Heart right ventricle (tissue), 16 donors: ENCODE data around the gene BTBD9. TPM values are rescaled to one million over a fixed set of nuclear protein-coding genes. Genes with fewer than 3 reads are reported as not detected.

Source experiments
- ATAC-seq, 8 donors: fragments of 200-7000 bp; cut with Tn5 transposase; one replicate each; pipeline ENCODE4 v1.9.1; 2020; ENCODE audit warnings: mild to moderate bottlenecking in 8 of 8, moderate library complexity in 8 of 8, moderate number of reproducible peaks in 1 of 8
- DNase-seq, 2 donors: peaks; one replicate each; pipeline ENCODE4 v3.0.0-alpha.2; 2020
- H3K27ac ChIP-seq, 10 donors: fragments of 200-600 bp; sonication (generic) in 2 of 10; one replicate each; pipeline versions ENCODE4 v1.5.0 to v1.8.0; 2020 to 2022; ENCODE audit warnings: mild to moderate bottlenecking in 3 of 10
- H3K27me3 ChIP-seq, 7 donors: fragments of 200-600 bp; one replicate each; pipeline ENCODE4 v1.8.0; 2021 to 2022; ENCODE audit warnings: mild to moderate bottlenecking in 2 of 7
- H3K36me3 ChIP-seq, 9 donors: fragments of 200-600 bp; sonication (generic) in 1 of 9; one replicate each; pipeline versions ENCODE4 v1.5.0 to v1.8.0; 2020 to 2022; ENCODE audit warnings: mild to moderate bottlenecking in 2 of 9
- H3K4me1 ChIP-seq, 9 donors: fragments of 200-600 bp; sonication (generic) in 1 of 9; one replicate each; pipeline versions ENCODE4 v1.5.0 to v1.8.0; 2020 to 2022; ENCODE audit warnings: mild to moderate bottlenecking in 4 of 9
- H3K4me3 ChIP-seq, 10 donors: fragments of 200-600 bp; sonication (generic) in 2 of 10; one replicate each; pipeline versions ENCODE4 v1.5.0 to v1.8.0; 2020 to 2022; ENCODE audit warnings: mild to moderate bottlenecking in 7 of 10, moderate library complexity in 2 of 10
- H3K9me3 ChIP-seq, 11 donors: fragments of 200-600 bp in 10 of 11; sonication (generic) in 2 of 11; one replicate each; pipeline versions ENCODE4 v1.5.0 to v1.8.0; 2013 to 2022; ENCODE audit warnings: mild to moderate bottlenecking in 2 of 11, control low read depth in 1 of 11, moderate library complexity in 1 of 11
- WGBS, 2 donors: extraction: QIAGEN DNeasy Blood & Tissue Kit; methylation state at CpG; one replicate each; pipeline ENCODE4 v1.1.7; 2013; ENCODE audit warnings: inconsistent platforms in 1 of 2; 5-methylcytosine and 5-hydroxymethylcytosine counted together
- intact Hi-C, 10 donors: fragments of 100-400 bp; cut with DNase I; formaldehyde crosslinking; loops; one replicate each; pipeline versions ENCODE4 v1.11.1 to v1.14.2; 2022
- polyA plus RNA-seq, 2 donors: library from polyadenylated mRNA; stranded (reverse); fragments of 200-250 nt; gene quantifications; one replicate each; pipeline ENCODE4 v1.2.3, GENCODE V29; 2013
- total RNA-seq, 10 donors: library from RNA; stranded (reverse); fragmentation: NEBNext Ultra II Directional in 3 of 10; extraction: Animal tissue kit (Norgen Biotek cat#: 25700) in 3 of 10; gene quantifications; one replicate each; pipeline versions ENCODE4 v1.2.1 to v1.2.4, GENCODE V29; 2021 to 2023
- TF ChIP-seq, protein P1 (sequence below), 9 donors: fragments of 200-600 bp; sonication (generic) in 2 of 9; IDR thresholded peaks; one replicate each; pipeline versions ENCODE4 v1.5.0 to v1.8.0; 2021 to 2022; ENCODE audit warnings: antibody characterized with exemption in 9 of 9, mild to moderate bottlenecking in 5 of 9, moderate library complexity in 1 of 9
- donor health status: Arrhythmogenic right ventricular cardiomyopathy.
- donor health status: ischemic (EF 13 %, LVEDD 7.1; RV severe dilation, severe dysfunction).
- donor health status: healthy with polysubstance abuse.
- donor health status: DM: no; HTN: yes; CAD: no.
- donor health status: DM: no; HTN: no; CAD: no.
- donor health status: ischemic (EF 25% LVEDD 6.9; RV normal size, moderate dysfunction).
- donor health status: ischemic (EF 25% LVEDD 5.7; RV mildly dilated, moderate dysfunction).
- donor health status: healthy.
- donor health status: DM: yes; HTN: yes; CAD: no.
- donor health status: Ischemic cardiomyopathy.
- donor health status: ischemic (EF 35%, LVEDD 5.7; RV mildly dilated, moderate dysfunction).
- donor health status: nonischemic (EF 11% LVEDD 7.7; RV severe dilation, severe dysfunction).
- donor health status: DM: yes; HTN: yes; CAD: no.
- donor health status: PGD.
- donor health status: ischemic (EF 29% LVEDD 5.4; RV normal size, mild dysfunction).
- donor health status: nonischemic (EF 23%, LVEDD 6.1; RV moderate dilation, normal function).

BTBD9 gene
- total and polyA plus RNA-seq, 12 donors = 4.2 to 27.7 (median 18.3) TPM

DNA sequence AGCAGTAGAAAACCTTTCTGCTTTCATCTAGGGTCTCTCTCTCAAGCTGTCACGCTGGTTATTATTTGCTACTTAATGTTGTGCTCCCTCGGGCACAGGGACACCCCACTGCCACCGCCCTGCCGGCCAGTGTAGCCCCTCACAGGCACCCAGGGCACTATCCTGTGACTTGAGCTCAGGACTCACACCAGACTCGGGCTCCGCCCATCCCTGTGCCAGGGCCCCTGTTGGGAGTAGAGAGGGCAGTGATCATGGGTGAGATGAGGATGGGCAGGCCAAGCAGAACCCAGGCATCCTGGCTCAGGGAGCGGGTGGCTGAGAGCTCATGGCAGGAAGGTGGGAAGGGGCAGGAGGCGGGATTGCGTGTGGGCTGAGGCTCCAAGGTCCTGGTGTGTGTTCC, 448.3 kb downstream of the BTBD9 start:
- Histone ChIP-seq H3K4me3 (no peak overlapping the region), H3K27ac (no peak overlapping the region), H3K9me3 (no peaks in the 10 kb centered on the region), H3K4me1 (no peaks in the 10 kb centered on the region), H3K27me3 (no peaks in the 10 kb centered on the region), H3K36me3 (peaks cover 0 to 6% (median 0%) of the 10 kb centered on the region in 9 donors)
- intact Hi-C loops = no loop called here
- DNase-seq = no peak
- TF ChIP-seq, protein P1, sequence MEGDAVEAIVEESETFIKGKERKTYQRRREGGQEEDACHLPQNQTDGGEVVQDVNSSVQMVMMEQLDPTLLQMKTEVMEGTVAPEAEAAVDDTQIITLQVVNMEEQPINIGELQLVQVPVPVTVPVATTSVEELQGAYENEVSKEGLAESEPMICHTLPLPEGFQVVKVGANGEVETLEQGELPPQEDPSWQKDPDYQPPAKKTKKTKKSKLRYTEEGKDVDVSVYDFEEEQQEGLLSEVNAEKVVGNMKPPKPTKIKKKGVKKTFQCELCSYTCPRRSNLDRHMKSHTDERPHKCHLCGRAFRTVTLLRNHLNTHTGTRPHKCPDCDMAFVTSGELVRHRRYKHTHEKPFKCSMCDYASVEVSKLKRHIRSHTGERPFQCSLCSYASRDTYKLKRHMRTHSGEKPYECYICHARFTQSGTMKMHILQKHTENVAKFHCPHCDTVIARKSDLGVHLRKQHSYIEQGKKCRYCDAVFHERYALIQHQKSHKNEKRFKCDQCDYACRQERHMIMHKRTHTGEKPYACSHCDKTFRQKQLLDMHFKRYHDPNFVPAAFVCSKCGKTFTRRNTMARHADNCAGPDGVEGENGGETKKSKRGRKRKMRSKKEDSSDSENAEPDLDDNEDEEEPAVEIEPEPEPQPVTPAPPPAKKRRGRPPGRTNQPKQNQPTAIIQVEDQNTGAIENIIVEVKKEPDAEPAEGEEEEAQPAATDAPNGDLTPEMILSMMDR (IDR thresholded peaks at IDR 0.05) = no peak
- ATAC-seq = no peak
- WGBS, 2 donors = 92% methylated on average over 9 of the region's 9 CpGs

DNA sequence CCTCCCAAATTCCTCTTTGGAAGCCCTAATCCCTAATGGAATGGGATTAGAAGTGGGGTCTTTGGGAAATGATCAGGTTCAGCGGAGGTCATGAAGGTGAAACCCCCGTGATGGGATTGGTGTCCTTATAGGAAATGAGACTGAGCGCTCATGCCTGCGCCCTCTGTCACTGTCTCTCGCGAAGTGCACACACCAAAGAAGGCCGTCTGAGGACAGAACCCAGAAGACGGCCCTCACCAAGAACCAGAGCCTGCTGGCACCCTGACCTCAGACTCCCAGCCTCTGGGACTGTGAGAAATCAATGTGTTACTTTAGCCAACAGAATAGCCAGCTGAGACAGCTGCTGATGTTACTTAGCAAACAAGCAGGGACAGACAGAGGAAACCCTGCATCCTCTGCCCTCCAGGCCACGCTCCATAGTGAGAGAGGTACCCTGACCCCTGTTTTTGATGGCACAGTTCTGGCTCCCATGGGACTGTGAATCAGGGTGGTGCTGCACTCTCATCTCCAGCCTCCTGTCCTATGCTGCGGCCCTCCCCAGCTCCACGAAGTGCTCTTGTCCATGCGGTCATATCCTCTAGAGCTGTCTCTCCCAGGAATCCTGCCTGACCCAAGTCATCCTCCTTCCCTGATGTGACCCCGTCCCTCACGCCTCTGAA, 450.9 kb downstream of the BTBD9 start:
- WGBS, 2 donors = 94 to 97% methylated on average over 14 of the region's 14 CpGs
- ATAC-seq (no peak), DNase-seq (no peak)
- H3K27me3 ChIP-seq = no peaks in the 10 kb centered on the region
- H3K36me3 ChIP-seq = peaks cover 0 to 6% (median 0%) of the 10 kb centered on the region in 9 donors
- intact Hi-C loops = no loop called here
- no peaks in the 10 kb centered on the region for H3K4me1 ChIP-seq
- TF ChIP-seq, protein P1 (IDR thresholded peaks at IDR 0.05) = no peak
- no peak overlapping the region for H3K4me3 ChIP-seq
- no peak overlapping the region for H3K27ac ChIP-seq
- H3K9me3 ChIP-seq = no peaks in the 10 kb centered on the region

DNA sequence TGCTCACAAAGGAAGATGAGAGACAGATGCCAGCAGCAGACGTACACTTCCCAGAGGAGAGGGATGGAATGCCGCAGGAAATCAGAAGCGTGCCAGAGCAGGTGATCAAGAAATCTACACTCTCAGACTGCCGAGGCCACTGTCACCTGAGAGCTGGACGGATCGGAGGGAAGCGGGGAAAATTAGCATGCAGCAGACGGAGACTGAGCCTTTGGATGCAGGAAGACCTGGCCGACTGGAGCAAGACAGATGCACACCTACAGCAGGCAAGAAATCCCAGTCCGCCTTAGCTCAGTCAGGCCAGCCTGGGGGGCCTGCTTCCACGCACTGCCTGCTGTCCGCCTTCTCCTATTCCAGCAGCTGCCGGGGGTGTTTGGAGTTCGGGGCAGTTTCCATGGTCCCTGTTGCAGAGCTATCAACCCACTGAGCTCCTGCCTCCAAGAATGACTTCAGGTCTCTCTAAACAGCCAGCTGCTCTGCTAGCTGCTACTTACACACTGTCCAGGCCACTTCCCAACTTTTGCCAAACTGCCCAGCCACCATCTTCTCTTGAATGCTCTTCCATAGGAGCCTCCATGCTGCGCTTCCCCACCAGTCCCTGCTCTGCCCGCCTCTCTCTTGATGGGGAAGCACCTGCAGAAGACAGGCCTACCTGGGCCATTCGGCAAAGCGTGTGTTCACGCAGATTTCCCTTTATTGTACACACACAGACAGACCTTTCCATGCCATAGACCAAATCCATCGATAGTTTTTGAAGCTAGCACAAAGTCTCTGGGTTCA, 451.7 kb downstream of the BTBD9 start:
- Histone ChIP-seq H3K9me3 (no peaks in the 10 kb centered on the region), H3K36me3 (peaks cover 0 to 6% (median 0%) of the 10 kb centered on the region in 9 donors), H3K27me3 (no peaks in the 10 kb centered on the region), H3K4me1 (no peaks in the 10 kb centered on the region), H3K27ac (no peak overlapping the region), H3K4me3 (no peak overlapping the region)
- TF ChIP-seq, protein P1 (IDR thresholded peaks at IDR 0.05) = no peak
- ATAC-seq (no peak), DNase-seq (no peak)
- intact Hi-C loops = no loop called here
- WGBS, 2 donors = 94 to 95% methylated on average over 20 of the region's 20 CpGs

DNA sequence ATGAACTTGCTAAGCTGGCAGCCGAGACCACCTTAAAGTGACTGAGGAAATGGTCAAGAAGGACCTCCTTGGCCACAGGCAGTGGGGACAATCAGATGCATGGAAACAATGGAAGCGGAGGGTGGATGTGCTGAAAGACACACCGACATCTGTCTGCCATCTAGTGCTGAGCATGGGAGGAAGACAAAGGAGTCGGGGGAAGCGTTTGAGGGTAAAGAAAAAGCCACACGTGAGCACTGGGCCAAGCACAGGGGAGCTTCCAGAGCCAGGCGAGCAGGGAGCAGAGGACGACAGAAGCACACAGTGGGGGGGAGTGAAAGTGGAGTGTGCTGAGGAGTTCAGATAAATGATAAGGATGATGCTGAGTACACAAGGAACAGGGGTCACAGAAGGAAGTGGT, 452.4 kb downstream of the BTBD9 start:
- WGBS, 2 donors = 74 to 75% methylated on average over 8 of the region's 8 CpGs
- Histone ChIP-seq H3K9me3 (no peaks in the 10 kb centered on the region), H3K4me1 (no peaks in the 10 kb centered on the region), H3K36me3 (peaks cover 0 to 6% (median 0%) of the 10 kb centered on the region in 9 donors), H3K27me3 (no peaks in the 10 kb centered on the region), H3K4me3 (no peak overlapping the region), H3K27ac (no peak overlapping the region)
- intact Hi-C loops = no loop called here
- ATAC-seq = no peak
- DNase-seq = no peak
- TF ChIP-seq, protein P1 (IDR thresholded peaks at IDR 0.05) = no peak
